ENCODE measurements around the gene PITPNM1.
A peak's percentile ranks its signal among the peaks of the same experiment; 100 is the strongest.
"Not testable (repeated sequence)": the region's sequence is repeated elsewhere in the genome, so short reads cannot be mapped to it uniquely, and the experiment has no call there.

Gene PITPNM1

DNA sequence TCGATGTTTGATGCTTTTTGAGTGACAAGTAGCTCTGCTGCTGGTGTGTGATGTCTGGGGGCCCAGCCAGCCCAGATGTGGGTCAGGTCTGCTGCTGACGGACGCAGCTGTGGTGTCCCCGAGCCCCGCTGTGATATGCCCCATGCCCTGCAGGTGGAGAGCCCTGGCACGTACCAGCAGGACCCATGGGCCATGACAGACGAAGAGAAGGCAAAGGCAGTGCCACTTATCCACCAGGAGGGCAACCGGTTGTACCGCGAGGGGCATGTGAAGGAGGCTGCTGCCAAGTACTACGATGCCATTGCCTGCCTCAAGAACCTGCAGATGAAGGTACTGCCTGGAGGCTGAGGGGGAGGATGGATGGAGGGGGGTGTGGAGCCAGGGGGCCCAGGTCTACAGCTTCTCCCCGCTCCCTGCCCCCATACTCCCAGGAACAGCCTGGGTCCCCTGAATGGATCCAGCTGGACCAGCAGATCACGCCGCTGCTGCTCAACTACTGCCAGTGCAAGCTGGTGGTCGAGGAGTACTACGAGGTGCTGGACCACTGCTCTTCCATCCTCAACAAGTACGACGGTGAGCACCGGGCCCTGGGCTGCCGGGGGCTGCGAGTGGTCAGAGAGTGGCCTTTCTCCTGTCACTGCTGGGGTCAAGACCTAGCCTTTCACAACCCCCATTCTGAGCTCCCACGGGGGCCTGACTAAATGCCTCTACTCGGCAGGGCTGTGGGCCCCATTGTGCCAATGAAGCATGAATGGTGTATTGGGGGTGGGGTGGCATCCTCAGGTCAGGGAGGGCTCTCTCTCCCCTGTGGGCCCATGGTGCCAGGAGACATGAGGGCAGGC lies 15.1 kb downstream of the PITPNM1 start:
- DNase-seq (ENCODE audit: low spot score): no peak

GRCh38 chr11:67489203-67489884 lies 15.8 kb downstream of the PITPNM1 start:
- DNase-seq (ENCODE audit: low spot score): no peak

DNA sequence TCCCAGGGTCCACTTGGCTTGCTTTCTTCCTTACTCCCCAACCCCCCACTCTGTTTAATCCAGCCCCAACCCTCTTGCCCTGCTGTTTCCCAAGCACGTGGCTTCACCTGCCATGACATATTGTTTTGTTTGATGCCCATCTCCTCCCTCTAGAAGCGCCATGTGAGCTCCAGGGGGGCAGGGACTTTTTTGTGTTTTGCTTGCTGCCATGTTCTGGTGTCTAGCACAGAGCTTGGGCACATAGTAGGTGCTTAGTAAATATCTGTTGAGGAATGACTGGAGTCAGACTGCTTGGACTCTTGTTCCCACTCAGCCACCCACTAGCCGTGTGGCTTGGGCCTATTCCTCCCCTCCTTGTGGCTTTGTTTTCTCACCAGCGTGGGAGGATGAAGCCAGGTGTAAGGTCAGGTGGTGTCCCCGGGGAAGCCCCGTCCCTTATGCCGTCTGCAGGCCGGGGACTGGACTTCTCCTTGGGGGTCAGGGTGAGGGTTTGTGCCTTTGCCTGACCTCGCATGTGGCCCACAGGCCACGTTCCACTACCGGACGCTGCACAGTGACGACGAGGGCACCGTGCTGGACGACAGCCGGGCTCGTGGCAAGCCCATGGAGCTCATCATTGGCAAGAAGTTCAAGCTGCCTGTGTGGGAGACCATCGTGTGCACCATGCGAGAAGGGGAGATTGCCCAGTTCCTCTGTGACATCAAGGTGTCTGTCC lies 18.5 kb downstream of the PITPNM1 start:
- DNase-seq (ENCODE audit: low spot score): no peak

- not testable (repeated sequence) for DNase-seq (ENCODE audit: low spot score)
These were observed 19.2 kb downstream of the PITPNM1 start for GRCh38 chr11:67485873-67486361.

GRCh38 chr11:67484847-67485311 lies 20.3 kb downstream of the PITPNM1 start:
- no peak for DNase-seq (ENCODE audit: low spot score)

DNA sequence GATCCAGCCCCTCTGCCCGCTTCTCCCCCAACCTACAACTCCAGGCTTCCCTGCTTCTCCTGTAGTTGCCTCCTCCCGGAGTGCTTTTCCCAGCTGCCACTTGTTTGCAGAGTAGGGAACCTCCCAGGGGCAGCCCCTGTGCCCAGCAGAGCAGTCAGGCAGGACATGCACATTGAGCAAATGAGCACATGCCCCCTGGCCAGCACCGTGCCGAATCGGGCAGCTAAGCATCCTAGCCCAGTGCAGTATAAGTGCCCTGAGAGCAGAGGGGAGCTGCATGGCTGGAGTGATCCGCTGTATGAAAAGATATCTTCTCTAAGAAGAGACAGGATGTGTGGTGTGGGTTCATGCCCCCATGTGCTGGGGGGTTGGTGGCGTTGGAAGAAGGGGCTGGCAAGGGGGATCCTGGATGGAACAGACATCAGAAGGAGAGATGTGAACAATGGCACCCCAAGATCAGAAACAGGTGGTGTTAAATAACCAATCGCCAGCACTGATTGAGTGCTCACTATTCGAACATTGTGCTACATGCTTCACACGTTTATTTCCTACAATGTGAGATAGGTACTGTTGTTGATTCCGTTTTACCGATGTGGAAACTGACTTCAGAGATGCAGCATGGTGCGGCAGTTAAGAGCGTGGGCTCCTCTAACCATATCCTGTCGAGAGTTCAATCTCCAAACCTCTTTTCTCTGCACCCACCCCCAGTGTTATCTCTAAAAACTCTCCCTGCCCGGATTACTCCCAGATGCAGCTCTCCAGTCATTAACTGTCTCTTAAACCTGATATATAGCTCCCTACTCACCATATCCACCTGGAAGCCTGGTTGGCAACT lies 21.1 kb downstream of the PITPNM1 start:
- DNase-seq (ENCODE audit: low spot score): no peak

DNA sequence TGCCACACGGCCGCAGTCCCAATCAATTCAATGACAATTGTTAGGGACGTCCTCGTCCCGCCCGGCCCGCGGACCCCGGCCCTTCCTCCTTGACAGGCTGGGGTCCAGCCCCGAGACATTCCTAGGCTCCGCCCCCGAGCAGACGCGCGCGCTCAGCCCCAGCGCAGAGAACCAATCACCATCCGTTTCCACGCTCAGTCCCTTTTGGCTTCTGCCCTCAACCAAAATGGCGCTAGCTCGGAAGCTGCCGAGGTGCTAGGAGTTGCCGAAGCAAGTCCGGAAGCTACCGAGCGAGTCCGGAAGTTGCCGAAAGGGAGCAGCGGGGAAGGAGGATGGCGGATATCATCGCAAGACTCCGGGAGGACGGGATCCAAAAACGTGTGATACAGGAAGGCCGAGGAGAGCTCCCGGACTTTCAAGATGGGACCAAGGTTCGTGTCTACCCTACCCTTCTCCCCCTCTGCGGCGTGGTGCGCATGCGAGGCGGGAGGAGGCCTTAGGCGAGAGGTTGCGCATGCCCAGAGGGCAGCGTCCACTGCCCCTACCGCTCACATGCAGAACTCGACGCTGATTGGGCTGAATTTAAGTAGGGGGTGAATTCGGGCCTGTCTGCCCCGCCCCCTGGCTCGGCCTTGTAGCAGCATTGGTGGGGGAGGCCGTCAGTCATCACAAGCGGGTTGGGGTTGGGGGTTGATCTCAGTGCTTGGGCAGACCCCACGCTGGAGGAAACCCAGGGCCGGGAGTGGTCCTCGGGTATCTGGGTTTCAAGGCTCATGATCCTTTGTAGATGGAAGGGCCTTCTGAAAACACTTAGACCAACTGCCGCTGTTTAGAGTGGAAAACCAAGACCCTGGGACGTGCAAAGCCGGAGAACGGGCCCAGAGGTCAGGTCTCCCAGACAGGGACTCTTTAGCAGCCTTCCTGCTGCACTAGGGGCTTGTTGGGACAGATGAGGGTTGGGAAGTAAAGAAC lies 22.1 kb downstream of the PITPNM1 start, which contains the start of gene AIP:
TSS of gene AIP (plus strand) at position 200 of the 972 bp plus-strand sequence. CDS start at position 333, 133 bp downstream.
- peak; percentile 100 for DNase-seq (ENCODE audit: low spot score)

DNA sequence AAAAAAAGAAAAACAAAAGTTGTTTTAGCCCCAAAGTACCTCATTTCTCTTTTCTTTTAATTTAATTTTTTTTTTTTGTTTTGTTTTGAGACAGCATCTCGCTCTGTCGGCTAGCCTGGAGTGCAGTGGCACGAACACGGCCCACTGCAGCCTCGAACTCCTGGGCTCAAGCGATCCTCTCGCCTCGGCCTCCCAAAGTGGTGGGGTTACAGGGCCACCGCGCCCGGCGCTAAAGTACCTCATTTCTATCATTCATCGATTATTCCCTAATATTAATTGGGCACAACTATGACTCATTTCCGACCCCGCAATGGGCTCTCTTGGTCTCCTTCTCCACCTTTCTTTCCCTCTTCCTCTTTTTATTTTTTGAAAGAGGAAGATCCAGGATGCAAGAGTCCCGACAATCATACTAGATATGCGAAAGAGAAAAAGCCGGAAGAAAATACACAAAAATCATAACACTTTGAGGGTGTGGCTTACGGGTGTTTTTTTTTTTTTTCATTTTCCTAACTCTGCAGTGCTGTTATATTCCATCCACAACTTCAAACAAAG lies 22.8 kb downstream of the PITPNM1 start:
- DNase-seq (ENCODE audit: low spot score): no peak

DNA sequence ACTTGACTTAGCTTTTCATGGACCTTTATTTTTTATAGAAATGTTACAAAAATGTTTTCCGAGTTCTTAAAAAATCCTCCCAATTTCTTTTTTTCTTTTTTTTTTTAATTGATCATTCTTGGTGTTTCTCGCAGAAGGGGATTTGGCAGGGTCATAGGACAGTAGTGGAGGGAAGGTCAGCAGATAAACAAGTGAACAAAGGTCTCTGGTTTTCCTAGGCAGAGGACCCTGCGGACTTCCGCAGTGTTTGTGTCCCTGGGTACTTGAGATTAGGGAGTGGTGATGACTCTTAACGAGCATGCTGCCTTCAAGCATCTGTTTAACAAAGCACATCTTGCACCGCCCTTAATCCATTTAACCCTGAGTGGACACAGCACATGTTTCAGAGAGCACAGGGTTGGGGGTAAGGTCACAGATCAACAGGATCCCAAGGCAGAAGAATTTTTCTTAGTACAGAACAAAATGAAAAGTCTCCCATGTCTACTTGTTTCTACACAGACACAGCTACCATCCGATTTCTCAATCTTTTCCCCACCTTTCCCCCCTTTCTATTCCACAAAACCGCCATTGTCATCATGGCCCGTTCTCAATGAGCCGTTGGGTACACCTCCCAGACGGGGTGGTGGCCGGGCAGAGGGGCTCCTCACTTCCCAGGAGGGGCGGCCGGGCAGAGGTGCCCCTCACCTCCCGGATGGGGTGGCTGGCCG lies 27.7 kb downstream of the PITPNM1 start:
- DNase-seq (ENCODE audit: low spot score): not testable (repeated sequence)

DNA sequence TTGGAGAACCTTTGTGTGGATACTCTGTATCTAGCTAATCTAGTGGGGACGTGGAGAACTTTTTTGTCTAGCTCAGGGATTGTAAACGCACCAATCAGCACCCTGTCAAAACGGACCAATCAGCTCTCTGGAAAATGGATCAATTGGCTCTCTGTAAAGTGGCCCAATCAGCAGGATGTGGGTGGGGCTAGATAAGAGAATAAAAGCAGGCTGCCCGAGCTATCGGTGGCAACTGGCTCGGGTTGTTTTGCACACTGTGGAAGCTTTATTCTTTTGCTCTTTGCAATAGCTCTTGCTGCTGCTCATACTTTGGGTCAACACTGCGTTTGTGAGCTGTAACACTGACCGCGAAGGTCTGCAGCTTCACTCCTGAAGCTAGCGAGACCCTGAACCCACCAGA lies 28.5 kb downstream of the PITPNM1 start:
- not testable (repeated sequence) for DNase-seq (ENCODE audit: low spot score)

DNA sequence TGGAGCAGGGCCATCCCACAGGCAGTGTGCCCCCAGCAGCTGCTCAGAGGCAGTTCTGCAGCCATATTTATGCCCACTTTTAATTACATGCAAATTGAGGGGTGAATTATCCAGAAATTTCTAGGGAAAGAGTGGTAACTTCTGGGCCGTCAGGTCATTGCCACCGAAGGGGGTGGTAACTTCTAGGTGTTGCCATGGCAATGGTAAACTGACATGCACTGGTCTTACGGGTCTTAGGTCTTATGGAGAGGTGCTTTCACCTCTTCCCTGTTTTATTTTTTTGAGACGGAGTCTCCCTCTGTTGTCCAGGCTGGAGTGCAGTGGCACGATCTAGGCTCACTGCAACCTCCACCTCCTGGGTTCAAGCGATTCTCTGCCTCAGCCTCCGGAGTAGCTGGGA lies 32.3 kb downstream of the PITPNM1 start:
- DNase-seq (ENCODE audit: low spot score): no peak

GRCh38 chr11:67470337-67471002 lies 34.7 kb downstream of the PITPNM1 start:
- DNase-seq (ENCODE audit: low spot score): no peak

GRCh38 chr11:67469508-67469811 lies 35.7 kb downstream of the PITPNM1 start:
- DNase-seq (ENCODE audit: low spot score): no peak

DNA sequence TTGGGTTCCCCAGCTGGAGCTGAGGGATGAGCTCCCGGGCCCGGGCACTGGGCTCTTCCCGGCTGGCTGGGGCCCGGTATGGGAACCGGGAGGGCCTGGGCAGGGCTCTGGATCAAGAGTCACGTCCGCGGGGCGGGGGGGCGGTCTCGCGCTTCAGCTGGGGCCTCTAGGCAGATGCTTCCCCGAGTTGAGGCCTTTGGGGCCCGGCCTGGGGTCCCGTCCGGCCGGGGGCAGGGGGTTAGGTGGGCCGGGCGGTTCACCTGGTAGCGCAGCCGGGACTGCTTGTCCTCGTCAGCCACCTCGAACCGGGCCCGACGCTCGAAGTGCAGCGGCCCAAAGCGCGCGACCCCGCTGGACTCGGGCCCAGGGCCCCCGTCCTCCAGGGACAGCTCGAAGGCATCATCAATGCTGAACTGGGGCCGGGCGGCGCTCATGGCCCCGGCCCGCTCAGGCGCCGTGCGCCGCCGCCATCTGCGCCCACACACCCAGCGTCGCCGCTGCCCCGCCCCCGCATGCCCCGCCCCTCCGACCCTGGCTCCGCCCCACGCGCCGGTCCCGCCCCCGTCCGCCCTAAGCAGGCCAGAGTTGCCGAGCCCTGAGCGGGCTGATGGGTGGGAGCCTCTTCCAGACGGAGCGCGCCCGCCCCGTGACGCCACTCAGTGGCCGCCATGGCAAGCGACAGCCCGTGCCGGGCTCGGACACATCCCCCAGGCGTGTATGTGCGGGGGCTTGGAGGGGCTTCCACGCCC lies 36.2 kb downstream of the PITPNM1 start, which contains the start of gene TMEM134:
TSS of gene TMEM134 (minus strand) at position 493 of the 749 bp plus-strand sequence. CDS start at position 434, 59 bp downstream.
- DNase-seq (ENCODE audit: low spot score): peak; percentile 97

DNA sequence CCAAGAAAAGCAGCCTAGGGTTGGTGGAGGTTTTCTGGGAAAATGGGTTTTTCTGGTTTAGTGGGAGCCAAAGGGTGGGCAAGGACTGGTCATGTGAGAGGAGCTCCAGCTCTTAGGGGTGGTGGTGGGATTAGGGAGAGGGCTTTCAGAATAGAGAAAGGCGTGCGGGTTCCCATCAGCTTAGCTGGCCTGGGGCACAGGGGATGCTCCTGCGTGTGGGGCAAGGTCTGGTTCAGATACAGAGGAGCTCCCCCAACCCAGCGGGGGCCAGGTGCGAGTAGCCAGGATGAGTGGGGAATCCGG lies 36.8 kb downstream of the PITPNM1 start:
- DNase-seq (ENCODE audit: low spot score): no peak

DNA sequence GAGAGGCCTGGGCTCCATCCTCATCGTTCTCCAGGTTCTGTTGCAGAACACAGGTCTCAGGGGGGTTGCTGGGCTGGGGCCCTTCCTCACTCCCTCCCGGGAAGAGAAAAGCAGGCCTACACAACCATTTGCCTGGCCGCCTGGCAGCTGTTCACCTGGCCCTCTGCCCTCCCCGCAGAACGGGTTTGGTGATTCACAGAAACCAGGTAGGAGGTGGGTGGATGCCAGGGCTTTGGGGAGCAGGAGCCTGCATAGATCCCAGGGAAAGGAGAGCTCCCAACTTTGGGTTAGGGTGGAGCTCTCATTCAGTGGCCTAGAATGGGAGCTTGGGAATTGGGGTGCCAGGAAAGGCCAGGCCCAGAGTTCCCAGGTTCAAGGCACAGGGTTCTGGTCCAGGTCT lies 37.1 kb downstream of the PITPNM1 start:
- DNase-seq (ENCODE audit: low spot score): no peak

- DNase-seq (ENCODE audit: low spot score): no peak
These were observed 38.0 kb downstream of the PITPNM1 start for GRCh38 chr11:67466962-67467771.

Measured in AG08395 (cell line).